HG03175 (cell line): ENCODE results near the gene ITGB7.

Experiments used
- ATAC-seq: cut with Tn5 transposase; IDR thresholded peaks from one replicate; pipeline ENCODE4 v1.9.1; 2021; ENCODE audit warnings: mild to moderate bottlenecking, moderate library complexity; ENCODE audit not compliant: unreplicated experiment

The ITGB7 gene

DNA sequence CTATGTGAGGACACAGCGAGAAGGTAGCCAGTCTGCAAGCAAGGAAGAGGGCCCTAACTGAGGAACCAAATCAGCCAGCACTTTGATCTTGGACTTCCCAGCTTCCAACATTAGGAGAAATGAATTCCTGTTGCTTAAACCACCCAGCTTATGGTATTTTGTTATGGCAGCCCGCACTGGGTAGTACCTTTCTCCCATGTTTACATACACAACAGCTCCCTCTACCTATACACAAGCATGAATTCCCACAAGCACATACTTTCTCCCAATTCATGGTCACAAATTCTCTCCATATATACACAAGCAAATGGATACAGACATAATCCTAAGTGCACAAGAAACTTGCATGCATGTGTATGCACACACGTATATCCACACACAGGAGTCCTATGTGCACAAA is 7.4 kb downstream of the ITGB7 start:
- ATAC-seq = no peak

DNA sequence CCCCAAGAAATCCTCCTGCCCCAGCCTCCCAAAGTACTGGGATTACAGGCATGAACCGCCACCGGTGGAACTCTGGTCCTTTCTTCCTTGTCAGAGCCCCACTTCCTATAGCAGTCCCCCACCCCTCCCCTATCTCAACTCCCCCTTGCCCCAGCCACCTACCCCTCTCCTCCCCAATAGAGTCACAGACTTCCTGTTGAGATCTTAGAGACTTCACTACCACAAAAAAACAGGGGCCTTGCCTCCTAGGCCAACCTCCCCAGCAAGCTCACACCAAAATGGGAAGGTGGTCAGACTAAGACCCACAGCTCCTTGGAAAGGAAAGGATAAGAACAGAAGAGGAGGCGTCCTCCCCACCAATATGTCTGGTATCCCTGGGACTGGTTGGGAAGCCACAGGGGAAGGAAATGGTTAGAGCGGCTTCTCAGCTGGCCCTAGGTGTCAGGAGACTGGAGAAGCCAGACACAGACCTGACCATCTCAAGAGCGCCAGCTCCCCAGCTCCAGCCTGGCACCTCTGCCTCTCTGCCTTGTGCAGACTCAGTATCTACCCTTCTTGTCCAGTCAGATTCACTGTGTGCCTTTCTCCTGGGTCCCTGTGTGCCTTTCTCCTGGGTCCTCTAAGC is 8.5 kb downstream of the ITGB7 start:
- ATAC-seq = no peak

DNA sequence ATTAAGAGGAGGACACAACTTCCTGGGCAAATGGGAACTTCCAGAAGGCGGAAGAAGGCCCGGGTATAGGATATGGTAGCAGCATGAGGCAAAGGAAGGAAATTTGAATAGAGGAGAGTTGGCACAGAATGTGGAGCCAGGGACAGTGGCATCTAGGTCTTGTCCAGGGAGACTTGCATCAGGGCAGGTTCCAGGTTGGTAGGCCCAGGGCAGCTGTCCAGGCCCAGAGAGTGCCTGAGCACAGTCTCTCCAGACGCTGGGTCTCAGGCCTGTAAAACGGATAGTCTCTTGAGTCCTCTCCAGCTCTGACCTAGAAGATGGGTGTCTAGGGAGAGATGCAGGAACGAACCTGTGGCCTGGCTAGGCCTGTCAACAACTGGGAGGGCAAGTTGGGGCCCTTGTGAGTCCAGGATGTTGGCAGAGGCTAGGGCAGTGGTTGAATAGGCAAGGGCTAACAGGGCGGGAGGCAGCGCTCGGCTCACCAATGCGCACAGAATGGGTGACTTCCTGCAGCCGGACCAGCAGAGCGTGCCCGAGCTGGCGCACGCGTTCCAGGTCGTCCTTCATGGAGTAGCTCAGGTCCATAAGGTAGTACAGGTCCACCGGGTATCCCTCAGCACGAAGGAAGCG is 9.9 kb downstream of the ITGB7 start:
- ATAC-seq = no peak

DNA sequence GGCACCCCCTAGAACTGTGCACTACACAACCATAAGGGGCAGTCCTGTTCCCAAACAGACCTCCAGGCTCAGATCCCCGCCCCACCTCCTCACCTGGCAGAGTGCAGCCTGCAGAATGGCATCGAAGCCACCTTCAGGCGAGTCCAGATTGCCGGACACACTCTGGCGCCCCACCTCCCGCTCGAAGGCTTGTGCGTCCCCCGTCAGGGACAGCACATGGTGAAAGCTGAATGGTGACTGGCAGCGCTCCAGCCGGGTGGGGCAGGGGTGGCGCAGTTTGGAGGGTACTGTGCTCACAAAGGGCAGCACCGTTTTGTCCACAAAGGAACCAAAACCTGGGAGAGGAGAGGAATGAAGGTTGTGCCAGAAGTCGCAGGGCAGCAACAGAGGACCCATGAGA is 10.6 kb downstream of the ITGB7 start:
- no peak for ATAC-seq

DNA sequence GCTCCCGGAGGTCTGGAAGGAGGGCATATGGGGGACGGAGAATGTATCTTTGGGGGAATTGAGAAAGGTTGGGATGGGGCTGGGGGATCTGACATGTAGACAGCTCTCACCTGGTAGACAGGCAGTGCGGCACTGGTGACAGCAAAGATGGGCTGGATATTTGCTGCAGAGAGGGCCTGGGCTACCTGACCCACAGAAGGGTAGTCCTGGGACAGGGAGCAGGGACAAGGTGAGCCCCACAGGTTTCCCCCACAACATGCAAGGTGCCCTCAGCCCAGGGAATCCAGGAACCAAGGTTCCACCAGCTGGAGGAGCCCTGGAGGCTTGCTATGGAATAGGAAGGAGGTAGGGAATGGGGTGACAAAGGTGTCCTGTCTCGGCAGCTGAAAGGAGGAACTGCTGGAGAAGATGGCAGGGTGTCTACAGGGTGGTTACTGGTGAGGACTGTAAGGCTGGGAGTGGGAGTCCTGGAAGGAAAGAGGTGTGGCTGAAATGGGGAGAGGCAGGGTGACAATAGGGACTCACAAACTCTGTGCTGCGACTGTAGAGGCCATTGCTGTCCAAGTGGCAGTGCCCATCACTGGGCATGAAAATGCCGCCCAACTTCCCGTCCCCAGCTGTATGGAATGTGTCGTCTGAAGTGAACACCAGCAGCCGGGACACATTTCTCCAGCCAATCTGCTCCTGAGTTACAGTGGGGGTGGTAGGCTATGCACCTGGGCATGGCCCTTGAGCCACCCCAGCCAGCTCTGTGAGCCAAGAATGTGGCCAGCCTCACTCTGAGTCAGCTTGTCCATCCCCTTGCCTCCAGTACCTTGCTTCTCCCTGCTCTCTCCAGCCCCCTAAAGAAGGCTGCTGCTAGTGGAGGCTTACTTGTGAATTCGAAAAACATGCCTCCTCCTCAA is 11.3 kb downstream of the ITGB7 start:
- no peak for ATAC-seq

DNA sequence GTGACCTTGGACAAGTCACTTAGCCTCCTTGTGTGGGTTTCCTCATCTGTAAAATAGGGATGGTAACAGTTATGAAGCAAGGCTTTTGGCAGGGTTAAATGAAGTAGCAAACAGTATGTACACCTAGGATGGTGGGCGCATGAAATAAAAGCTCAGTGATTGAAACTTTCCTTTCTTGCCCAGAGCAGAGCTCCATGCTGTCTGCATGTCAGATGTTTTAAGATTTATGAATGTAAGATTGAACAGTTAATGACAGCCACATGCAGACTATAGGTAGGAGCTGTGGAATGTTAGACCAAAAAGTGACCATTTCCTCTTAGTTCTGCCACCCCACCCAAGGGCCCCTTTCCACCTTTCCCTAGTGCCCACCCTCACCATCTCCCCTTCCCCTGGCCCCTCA is 12.1 kb downstream of the ITGB7 start:
- ATAC-seq = no peak

DNA sequence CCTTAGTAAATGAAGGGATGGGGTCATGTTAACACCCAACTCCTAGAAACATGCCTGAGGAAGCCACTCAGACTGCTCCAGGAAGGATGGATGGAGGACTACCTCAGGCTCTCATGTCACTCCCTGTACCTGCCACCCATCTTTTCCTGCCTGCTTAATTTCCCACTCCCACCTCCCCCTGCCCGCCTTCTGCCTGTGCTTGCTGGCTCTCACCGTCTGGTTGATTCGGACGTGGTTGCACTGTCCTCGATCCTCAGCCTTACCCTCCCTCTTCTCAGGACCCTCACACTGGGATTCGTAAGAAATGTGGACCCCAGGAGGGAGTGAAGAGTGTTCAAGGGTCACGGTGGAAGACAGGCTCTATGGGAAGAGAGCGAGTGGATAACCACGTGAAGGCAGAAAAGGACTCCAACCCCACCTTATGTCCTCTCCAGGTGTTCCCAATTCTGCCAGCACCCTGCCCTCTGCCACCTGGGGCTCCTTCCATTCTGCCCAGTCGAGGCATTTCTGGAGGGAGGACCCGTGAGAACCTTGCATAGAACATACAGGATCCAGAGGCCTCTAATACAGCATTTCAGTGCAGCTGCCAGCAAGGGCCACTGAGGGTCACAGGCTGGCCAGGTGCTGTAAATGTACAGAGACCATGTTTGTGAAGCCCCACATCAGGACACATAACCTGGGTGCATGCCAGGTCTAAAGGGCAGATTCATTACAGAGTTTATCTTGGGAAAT is 12.9 kb downstream of the ITGB7 start:
- ATAC-seq = no peak

DNA sequence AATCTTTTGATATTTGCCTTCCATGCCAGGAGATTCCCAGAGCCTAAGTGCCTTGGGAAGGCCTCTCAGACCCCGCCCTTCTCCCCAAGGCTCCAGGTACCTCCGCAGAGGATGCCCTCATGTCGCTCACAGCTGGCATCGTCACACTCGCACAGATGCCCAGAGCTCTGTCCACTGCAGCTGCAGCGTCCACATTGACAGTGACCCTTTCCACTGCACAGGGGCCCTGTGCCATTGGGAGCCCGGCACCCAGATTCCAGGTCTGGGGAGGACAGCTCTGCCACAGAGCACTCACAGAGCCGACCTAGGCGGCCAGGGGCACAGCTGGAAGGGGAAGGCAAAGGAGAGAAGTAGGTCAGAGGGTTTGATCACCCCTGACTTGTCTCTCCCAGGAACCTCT is 14.0 kb downstream of the ITGB7 start:
- no peak for ATAC-seq

DNA sequence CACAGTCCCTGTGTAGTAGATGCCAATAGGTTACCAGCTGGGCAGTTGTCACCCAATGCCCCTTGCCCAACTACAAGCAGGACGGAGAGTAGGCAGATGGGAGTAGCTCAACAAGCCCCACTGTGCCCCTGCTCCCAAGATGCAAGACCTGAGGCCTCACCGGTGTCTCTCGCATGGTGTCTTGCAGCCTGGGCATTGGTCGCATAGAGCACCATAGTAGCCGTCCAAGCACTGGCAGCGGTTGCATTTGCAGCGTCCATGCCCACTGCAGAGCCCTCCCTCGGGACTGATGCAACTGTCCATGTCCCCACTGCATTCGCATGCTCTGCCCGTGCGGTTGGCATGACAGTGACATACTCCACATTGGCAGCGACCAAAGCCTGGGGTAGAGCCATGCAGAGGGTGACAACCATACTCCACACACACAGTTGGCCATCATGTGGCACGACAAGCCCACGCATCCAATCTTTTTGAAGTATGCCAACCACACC is 14.5 kb downstream of the ITGB7 start:
- ATAC-seq = no peak

DNA sequence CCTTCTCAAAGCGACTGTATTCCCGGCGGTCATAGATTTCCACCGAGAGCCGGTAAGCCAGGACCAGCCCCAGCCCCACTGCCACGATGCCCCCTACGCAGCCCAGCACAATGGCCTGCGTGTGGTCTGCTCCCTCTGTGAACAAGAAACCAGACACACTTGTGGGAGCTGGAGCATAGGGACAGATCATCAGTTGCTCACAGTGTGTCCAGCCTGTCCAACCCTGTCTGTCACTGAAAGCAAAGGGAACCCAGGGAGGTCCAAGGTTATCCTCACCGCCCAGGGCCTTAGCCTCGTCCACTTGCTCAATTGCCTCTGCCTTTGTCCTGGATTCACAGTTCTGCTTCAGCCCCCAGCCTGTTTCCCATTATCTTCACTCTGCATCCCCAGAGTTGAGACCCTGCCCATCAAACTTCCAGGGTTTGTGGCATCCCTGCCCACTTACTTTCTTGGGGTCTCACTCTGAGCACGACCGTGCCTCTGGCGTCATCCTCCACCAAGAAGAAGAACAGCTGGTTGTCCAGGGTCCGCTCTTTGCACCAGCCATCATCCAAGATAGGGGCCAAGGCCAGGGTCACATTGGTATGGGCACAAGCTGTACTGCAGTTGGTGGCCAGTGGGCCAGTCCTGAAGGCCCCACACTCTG is 15.0 kb downstream of the ITGB7 start:
- ATAC-seq = no peak

DNA sequence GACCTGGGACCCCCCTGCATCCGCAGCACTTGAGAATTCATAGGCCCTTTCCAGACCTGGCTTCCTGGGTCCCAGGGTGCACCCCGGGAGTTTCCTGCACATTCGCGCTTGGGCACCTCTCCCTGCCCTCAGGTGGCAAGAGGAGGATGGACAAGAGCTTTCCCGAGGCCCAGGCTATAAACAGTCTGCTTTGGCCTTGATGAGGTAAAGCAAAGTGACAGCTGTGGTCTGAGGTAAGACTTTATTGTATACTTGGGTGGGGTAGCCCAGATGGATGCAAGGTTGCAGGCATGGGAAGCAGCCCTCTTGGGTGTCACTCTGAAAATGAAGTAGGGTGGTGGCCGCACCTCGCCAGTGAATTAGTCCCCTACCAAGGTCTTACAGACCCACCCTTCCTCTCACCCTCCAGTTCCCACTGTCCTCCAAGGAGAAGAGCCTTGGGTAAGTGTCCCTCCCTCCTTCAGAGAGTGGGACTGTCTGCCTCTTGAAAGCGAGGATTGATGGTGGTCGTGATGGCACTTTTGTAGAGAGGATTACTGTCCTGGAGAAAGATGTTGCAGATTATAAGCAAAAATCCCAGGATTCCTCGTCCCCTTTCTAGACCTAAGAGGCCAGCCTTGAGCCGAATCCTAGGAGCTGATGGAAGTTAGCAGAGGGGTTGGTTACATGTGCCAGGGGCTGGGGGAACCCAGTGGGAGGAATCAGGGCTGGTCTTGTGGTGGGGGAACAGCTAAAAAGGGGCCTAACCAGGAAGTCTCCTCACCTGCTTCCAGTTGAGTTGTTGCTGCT is 15.8 kb downstream of the ITGB7 start:
- ATAC-seq = no peak

DNA sequence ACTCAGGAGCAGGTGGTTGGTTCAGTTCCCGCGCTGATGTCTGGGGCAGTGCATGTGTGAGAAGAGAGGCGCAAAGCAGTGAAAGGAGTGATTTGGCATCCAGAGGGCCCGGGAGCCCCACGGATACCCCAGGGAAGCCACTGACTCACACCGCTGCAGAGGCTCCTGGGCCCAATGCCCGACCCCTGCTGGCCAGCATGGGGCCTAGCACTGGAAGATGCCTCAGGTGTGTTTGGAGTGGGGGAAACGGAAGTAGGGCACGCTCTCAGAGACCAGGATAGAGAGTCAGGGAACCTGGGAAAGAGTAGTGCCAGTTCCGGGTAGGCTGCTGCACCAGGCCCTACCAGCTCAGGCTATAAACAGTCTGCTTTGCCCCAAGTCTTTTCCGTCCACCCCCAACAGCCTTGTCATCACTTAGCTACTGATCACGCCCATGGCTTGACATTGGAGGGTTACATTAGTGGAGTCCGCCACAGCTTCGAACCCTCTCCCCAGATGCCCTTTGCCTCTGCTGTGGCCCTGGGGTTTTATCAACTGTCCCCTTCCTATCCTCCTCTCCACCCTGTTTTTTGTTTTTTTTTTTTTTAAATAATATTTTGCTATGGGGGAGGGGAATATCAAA is 16.8 kb downstream of the ITGB7 start:
- peak; percentile 56 for ATAC-seq

DNA sequence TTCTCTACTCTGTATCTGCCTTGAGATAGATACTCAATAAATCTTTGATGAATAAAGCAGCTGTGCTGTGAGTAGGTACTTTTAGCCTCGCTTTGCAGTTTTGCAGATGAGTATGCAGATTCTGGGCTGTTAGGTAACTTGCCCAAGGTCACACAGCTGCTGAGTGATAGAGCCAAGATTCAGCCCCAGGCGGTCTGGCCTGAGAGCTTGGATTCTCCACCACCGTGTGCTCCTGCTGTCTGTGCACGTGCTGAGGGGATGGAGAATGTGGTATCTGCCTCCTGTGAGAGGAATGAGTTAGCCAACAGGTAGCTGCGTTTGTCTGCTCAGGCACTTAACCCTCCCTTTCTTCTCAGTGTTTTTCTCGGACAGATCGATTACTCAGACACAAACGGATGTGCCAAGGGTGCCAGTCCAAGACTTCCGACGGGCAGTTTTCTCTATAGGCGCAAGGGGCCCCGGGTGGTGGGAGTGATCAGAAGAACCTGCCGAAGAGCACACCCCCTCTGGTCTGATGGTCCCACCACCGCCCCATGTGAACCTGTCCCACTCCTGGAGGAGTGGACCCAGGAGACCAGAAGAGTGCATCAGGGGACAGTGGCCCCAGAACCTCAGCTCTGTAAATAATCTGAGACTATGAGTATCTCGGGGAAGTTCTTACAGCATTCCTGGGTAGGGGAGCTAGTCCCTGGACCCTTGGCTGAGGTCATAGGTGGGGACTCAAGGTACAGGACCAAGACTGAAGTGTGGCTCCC is 19.7 kb downstream of the ITGB7 start:
- no peak for ATAC-seq

DNA sequence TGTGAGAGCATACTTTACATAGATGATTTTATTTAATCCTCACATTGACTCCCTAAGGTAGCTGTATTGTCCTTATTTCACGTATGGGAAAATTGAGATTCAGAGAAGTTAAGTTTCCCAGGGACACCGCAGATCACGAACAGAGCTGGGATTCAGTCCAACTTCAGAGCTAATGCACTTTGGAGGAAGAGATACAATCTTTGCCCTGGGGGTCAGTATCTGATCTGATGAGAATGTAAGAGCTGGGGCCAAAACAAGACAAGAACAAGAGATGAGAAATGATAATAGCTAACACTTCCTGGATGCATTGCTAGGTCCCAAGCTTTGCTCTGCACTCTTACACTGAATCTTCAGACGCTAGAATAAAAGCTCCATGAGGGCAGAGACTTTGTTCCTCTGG is 20.3 kb downstream of the ITGB7 start:
- no peak for ATAC-seq

DNA sequence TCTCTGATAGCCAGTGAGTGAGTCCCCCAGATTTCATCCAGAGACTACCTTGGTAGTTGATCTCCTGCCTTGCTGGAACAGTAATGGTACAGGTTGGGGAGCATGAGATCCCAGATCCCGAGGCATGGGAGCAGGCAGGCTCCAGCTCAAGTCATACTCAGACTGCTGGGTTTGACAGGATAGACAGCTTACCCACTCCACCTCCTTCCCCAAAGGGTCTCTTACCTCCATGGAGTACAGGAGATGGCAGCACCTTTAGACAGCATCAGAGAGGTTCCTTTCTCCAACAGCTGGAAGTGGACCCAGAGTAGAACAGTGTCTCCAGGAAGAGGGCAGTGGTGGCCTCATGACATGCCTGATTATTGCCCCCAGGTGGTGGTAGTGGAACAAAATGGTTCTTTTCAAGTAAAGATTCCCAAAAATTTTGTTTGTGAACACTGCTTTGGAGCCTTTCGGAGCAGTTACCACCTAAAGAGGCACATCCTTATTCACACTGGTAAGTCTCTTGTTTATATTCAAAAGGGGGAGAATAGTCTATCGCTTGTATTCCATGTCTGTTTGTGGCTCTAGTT is 21.4 kb downstream of the ITGB7 start:
- ATAC-seq = no peak

DNA sequence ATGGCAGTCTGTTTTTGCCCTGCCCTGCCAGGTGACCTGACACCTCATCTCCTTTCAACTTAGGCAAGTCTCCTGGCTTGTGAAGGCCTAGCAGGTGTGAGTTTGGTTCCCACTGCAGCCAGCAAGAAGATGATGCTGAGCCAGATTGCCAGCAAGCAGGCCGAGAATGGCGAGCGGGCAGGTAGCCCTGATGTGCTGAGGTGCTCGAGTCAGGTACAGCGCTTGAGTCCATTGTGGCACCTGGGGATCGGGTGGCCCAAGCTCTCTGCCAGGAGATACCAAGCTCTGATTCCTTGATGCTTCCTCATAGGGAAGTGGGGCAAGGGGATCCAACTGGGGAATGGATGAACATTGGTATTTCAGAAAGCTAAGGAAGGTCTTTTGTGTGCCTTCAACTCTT is 22.2 kb downstream of the ITGB7 start:
- ATAC-seq = no peak

DNA sequence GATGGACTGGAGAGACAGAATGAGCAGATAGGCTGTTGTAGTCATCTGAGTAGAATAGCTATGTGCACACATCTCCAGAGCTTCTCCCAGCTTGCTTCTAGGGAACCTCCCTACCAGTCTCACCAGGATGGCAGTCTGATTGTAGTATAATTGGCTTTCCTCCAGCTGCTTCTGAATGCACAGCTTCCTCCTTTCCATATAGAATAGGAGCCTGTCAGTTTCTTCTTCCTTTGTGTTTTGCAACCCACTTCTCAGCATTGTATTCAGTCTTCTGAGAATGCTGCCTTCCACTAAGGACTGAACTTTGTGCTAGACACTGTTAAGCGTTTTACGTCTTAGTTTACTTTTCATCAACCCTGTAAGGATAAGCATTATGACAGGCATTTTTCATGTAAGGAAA is 24.1 kb downstream of the ITGB7 start:
- ATAC-seq = no peak

DNA sequence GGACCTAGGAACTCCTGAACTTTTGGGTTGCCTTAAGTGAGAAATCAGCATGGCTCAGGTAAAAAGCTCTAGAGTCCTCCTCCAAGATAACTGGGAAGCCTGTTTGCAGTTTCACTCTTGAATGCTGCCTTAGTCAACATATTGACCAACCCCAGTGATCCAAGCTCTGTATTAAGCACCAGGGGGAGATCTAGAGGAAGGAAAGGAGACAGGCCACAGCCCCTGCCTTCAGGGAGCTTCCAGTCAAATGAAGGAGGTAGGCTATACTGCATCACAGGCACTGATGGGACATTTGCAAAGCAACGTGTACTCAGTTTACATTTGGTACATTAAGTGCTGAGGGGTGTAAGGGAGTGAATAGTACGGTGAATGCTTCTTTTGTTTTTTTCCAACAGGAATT is 25.1 kb downstream of the ITGB7 start:
- no peak for ATAC-seq
